ENCODE results near the gene THADA. TPM values are rescaled to one million over a fixed set of nuclear protein-coding genes. Genes with fewer than 3 reads are reported as not detected.

Gene THADA
- total RNA-seq, 3 donors from 2014 or later (not counting 1 experiment from before 2014, with no cell fraction given), result 34.1 to 35.7 (median 35.3) TPM

- Histone ChIP-seq H3K4me1 (ENCODE audit: control insufficient read depth, insufficient read depth, low read length) (no peaks in the 10 kb centered on the region), H3K27me3 (ENCODE audit: control insufficient read depth, insufficient read depth, low read length) (no peaks in the 10 kb centered on the region), H3K27ac (ENCODE audit: low read length) (no peak overlapping the region), H3K9me3 (ENCODE audit: control insufficient read depth, insufficient read depth, low read length) (no peaks in the 10 kb centered on the region), H3K4me3 (ENCODE audit: low read length) (no peak overlapping the region), H3K36me3 (ENCODE audit: control insufficient read depth, insufficient read depth, low read length) (no peaks in the 10 kb centered on the region)
- H3K27me3 Mint-ChIP-seq (ENCODE audit: low read depth in 2 of 2), result no peaks in the 10 kb centered on the region
- H3K27ac Mint-ChIP-seq, result no peak overlapping the region
- ATAC-seq (no peak), DNase-seq (no peak)
- no peak for TF ChIP-seq CTCF (IDR thresholded peaks at IDR 0.05)
- H3K36me3 Mint-ChIP-seq, result no peaks in the 10 kb centered on the region
- H3K9me3 Mint-ChIP-seq, result no peaks in the 10 kb centered on the region
- no peak overlapping the region for H3K4me3 Mint-ChIP-seq
- intact Hi-C loops (cut with micrococcal nuclease), result no loop called here
- H3K4me1 Mint-ChIP-seq, result peaks cover 21 to 25% of the 10 kb centered on the region in 2 donors
Observed at GRCh38 chr2:43370705-43371104, 225.1 kb downstream of the THADA start.

GRCh38 chr2:43370146-43370545, 225.7 kb downstream of the THADA start:
- 100% methylated on average over 4 of the region's 4 CpGs for WGBS (ENCODE audit: insufficient coverage)
- Mint-ChIP-seq H3K36me3 (no peaks in the 10 kb centered on the region), H3K27ac (no peak overlapping the region), H3K4me1 (peaks cover 21 to 26% of the 10 kb centered on the region in 2 donors), H3K4me3 (no peak overlapping the region), H3K9me3 (no peaks in the 10 kb centered on the region), H3K27me3 (ENCODE audit: low read depth in 2 of 2) (no peaks in the 10 kb centered on the region)
- no peak overlapping the region for H3K4me3 ChIP-seq (ENCODE audit: low read length)
- H3K27me3 ChIP-seq (ENCODE audit: control insufficient read depth, insufficient read depth, low read length), result no peaks in the 10 kb centered on the region
- TF ChIP-seq CTCF (IDR thresholded peaks at IDR 0.05), result no peak
- no peaks in the 10 kb centered on the region for H3K36me3 ChIP-seq (ENCODE audit: control insufficient read depth, insufficient read depth, low read length)
- ATAC-seq (no peak), DNase-seq (no peak)
- intact Hi-C loops (cut with micrococcal nuclease), result no loop called here
- H3K9me3 ChIP-seq (ENCODE audit: control insufficient read depth, insufficient read depth, low read length), result no peaks in the 10 kb centered on the region
- H3K4me1 ChIP-seq (ENCODE audit: control insufficient read depth, insufficient read depth, low read length), result no peaks in the 10 kb centered on the region
- H3K27ac ChIP-seq (ENCODE audit: low read length), result no peak overlapping the region

- no peaks in the 10 kb centered on the region for H3K36me3 Mint-ChIP-seq
- Histone ChIP-seq H3K36me3 (ENCODE audit: control insufficient read depth, insufficient read depth, low read length) (no peaks in the 10 kb centered on the region), H3K9me3 (ENCODE audit: control insufficient read depth, insufficient read depth, low read length) (no peaks in the 10 kb centered on the region), H3K27ac (ENCODE audit: low read length) (no peak overlapping the region), H3K4me1 (ENCODE audit: control insufficient read depth, insufficient read depth, low read length) (no peaks in the 10 kb centered on the region), H3K4me3 (ENCODE audit: low read length) (no peak overlapping the region), H3K27me3 (ENCODE audit: control insufficient read depth, insufficient read depth, low read length) (no peaks in the 10 kb centered on the region)
- peak overlapping the region; percentile 1 to 59 for H3K27ac Mint-ChIP-seq
- H3K4me3 Mint-ChIP-seq, result no peak overlapping the region
- peaks cover 21 to 26% of the 10 kb centered on the region in 2 donors for H3K4me1 Mint-ChIP-seq
- ATAC-seq (peak in 2 of 3 donors; percentile 57 to 74), DNase-seq (no peak)
- 78% methylated on average over 5 of the region's 5 CpGs for WGBS (ENCODE audit: insufficient coverage)
- intact Hi-C loops (cut with micrococcal nuclease), result no loop called here
- no peak for TF ChIP-seq CTCF (IDR thresholded peaks at IDR 0.05)
- no peaks in the 10 kb centered on the region for H3K27me3 Mint-ChIP-seq (ENCODE audit: low read depth in 2 of 2)
- H3K9me3 Mint-ChIP-seq, result no peaks in the 10 kb centered on the region
Observed at GRCh38 chr2:43368483-43369385, 227.1 kb downstream of the THADA start.

All from natural killer cell (primary cell).